GM21529 (cell line): ENCODE data around the gene GPR26.
"Not testable (repeated sequence)": the region's sequence is repeated elsewhere in the genome, so short reads cannot be mapped to it uniquely, and the experiment has no call there.

Experiments used
- ATAC-seq: cut with Tn5 transposase; IDR thresholded peaks from one replicate; pipeline ENCODE4 v1.9.1; 2021; ENCODE audit not compliant: unreplicated experiment

Gene GPR26

DNA sequence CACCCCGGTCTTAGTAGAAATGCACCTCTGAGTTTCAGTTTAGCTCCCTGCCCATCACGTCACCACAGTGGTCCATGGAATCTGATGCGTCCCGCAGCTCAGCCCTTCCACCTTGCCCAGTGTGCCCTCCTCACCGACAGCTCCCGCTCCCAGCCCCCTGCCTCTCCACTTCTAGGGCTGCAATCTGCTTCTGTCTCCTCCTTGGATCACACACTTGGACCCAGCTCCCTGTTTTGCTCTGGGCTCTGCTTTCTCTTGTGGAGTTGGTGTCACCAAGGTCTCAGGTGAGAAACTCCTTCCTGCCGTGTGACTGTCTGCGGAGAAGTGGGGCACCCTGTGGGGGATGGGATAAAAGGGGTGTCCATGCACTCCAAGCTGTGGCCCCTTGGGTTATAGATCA is 37.9 kb downstream of the GPR26 start:
- no peak for ATAC-seq

GRCh38 chr10:123704812-123705211 is 38.7 kb downstream of the GPR26 start:
- no peak for ATAC-seq

GRCh38 chr10:123706236-123706635 is 40.1 kb downstream of the GPR26 start:
- no peak for ATAC-seq

DNA sequence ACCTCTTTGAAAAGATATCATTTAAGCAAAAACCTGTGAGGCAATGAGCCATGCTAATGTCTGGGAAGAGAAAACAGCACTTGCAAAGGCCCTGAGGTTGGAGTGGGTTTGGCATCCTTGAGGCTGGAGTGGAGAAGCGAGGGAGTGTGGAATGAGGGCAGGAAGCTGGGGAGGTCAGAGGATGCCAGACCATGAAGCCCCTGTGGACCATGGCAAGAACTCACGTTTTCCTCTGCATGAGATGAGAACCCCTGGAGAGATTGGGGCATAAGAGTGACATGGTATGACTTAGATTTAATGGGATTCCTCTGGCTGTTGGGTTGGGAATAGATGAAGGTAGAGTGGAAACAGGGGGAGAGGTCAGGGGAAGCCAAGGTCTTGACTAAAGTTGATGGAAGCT is 49.4 kb downstream of the GPR26 start:
- no peak for ATAC-seq

GRCh38 chr10:123717336-123717735 is 51.2 kb downstream of the GPR26 start:
- ATAC-seq = no peak

DNA sequence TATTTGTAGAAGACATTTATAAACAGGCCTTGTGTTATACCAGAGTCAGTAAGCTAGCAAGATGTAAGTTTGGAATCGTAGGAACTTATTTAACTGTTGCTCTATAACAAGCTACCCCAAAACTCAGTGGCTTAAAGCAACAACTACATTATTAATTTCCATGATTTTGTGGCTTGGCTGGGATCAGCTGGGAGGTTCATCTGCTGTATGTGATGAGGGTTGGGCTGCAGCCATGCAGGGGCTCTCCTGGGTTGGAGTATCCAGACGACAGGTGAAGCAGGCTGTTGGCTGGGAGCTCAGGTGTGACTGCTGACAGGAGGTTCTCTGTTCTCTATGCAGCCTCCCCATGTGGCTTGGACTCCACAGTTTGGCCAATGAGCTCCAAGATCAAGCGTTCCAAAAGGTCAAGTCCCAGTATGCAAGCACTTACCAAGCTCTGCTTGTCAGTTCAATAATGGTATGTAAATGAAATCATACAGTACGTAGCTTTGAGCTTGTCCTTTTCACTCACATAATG is 52.4 kb downstream of the GPR26 start:
- no peak for ATAC-seq

DNA sequence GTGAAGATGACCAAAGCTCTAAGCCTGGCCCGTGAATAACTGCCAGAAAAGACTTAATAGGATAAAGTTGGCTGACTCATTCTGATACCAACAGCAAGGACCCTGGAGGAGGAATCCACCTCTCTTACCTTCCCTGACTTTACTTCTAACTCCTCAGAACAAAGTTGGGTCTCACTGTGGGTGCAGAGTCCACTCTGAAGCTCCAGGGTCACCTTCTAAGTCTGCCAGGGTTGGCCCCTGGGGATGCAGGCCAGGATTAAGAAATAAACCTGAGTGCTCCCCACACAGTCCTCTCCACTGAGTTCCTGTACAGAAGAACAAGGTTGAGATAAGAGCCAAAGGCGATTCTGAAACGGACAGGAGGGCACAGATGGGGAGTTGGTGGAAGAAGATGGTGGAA is 54.4 kb downstream of the GPR26 start:
- ATAC-seq = no peak

DNA sequence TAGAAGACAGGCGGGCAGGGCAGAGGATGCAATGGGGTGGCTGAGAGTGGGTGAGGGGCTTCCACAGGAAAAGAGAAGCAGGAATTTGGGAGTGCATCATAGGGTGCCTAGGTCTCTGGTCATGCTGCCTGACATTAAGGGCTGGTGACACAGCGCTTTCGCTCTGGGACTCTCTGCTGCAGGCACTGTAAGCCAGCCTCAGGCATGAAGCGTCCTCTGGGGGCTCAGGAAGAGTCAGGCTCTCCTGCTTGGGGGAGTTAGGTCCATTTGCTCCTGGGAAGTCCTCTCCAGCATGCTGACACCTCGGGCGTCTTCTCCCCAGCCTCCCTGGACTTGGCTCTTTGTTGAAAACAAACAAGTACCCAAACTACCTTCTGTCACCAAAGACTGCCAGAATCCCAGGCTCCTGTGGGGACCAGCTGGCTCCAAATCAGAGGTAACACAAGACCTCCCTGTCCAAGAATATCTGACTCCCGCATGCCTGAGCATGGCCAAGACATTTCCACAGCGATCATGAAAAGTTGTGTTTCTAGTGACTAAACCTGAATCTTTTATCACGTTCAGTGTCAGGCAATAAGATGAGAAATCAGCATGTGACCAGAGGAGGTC is 55.4 kb downstream of the GPR26 start:
- no peak for ATAC-seq

GRCh38 chr10:123722351-123722750 is 56.2 kb downstream of the GPR26 start:
- no peak for ATAC-seq

- no peak for ATAC-seq
These were observed 58.6 kb downstream of the GPR26 start for GRCh38 chr10:123724747-123725146.

DNA sequence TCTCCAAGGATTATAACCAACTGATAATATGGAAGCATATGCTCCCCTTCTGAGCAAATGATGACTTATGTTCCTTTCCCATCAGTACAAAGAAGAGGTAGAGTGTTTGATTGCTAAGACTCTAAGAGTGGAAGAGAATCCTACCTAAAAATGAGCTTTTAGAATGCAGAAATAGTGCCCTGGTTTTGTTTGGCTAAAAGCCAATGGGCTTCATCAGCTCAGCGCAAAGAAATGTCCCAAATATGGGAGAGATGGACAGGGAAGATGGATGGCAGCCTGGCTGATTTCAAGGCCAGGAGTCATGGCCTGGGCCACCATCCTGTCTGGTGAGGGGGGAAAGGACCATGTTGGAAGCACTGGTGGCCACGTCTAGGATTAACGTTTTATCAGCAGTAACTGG is 60.2 kb downstream of the GPR26 start:
- no peak for ATAC-seq

- no peak for ATAC-seq
These were observed 60.7 kb downstream of the GPR26 start for GRCh38 chr10:123726836-123727235.

DNA sequence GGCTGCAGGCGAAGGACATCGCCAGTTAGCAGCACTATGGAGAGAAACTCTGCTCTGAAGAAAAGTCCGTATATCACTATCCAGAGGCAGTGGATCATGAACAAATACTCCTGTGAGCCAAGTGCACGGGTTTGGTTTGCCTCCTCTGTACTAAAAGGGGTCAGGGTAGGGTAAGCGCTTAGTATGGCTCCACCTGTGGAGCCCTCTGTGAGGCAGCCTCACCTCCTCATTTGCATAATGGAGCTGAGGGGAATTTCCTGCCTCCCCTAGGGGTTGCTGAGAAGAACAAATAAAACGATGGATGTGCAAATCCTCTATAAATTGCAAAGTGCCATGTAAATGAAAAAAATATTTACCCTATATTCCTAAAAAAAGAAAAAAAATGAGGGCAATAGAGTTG is 63.4 kb downstream of the GPR26 start:
- no peak for ATAC-seq

DNA sequence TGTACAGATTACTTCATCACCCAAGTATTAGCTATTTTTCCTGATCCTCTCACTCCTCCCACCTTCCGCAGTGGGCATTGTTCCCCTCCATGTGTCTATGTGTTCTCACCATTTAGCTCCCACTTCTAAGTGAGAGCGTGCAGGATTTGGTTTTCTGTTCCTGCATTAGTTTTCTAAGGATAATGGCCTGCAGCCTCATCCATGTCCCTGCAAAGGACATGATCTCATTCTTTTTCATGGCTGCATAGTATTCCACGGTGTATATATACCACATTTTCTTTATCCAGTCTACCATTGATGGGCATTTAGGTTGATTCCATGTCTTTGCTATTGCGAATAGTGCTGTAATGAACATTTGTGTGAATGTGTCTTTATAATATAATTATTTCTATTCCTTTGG is 70.8 kb downstream of the GPR26 start:
- not testable (repeated sequence) for ATAC-seq

DNA sequence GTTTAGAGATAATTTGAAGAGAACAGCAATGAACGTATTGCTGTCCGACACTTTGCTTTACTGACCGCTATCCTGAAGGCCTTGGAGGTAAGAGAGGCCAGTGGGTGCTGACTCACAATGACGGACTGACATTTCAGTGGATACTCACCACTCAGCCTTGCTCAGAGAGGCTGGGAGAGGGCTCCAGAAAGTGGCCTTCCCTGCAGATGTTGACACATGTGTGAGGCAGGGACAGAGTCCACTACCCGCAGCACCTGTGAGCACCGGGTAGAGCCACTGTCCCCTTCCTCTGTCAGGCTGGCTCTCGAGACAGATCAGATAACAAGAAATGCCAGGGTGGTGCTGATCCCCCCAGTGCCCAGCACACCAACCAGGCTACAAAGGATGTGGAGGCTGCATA is 75.0 kb downstream of the GPR26 start:
- ATAC-seq = no peak

GRCh38 chr10:123741711-123742110 is 75.6 kb downstream of the GPR26 start:
- no peak for ATAC-seq

- ATAC-seq = no peak
These were observed 76.7 kb downstream of the GPR26 start for GRCh38 chr10:123742751-123743440.

DNA sequence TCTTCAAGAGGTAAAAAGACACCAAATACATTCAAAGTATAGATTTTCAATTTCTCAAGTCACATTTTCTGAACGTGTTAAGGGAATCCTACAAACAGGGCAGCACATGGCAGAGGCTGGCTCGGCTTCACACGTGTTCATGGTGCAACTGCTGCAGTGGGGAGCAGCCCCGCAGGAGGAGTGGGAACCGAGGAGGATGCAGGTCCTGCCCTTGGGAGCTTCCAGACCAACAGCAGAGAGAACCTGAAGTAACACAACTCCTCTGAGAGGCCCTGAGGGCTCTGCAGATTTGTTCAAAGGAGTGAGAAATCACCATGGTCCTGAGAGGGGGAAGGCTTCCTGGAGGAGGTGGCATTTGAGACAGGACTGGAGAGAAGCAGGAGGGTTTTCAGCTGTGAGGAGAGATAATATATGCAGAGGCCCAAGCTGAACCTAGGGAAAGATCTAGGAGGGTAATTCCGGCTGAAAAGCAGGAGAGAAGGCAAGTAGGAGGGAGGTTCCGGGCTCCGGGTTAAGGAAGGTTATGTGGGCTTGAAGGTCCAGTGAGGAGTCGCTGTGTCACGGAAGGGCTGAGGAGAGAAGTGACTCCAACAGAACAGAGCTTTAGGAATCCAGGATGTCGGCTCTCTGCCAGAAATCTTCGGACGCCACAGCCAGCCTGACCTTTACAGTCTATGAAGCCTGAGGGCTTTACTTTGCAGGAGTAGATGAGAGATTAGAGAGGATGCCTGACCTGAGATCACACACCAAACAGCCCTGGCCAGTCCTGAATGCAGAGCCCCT is 77.5 kb downstream of the GPR26 start:
- no peak for ATAC-seq

GRCh38 chr10:123744224-123744536 is 78.0 kb downstream of the GPR26 start:
- ATAC-seq = no peak
